ENCODE data around the gene AP3B2.

The AP3B2 gene

DNA sequence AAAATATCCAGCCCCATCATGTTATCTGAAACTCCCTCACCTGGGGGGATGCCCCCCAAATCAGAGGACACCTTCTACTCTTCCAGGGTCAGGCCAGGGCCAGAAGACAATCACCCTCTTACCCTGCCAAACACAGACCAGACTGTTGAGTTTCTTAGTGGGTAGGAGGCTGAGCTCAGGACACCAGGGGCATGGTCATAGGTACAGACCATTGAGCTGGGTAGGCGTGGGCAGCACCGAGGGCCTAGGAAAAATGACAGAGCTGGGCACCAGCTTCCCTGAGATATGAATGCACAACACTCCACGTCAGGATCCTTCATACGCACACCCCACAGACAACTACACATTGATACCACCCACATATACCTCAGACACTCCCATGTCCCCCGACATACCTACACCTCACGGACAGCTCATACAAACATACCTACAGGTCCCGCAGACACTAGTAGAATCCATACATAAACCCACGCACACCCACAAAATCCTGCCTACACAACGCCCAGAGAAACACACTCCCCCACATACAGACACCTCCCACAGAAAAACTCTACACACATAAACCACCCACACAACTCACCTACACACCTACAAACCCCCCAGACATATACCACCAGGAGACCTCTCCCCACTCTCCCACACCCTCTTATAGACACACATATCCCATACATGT lies 11.8 kb downstream of the AP3B2 start:
- no peak for DNase-seq (ENCODE audit: low read depth in 1 of 2, low spot score in 1 of 2)

DNA sequence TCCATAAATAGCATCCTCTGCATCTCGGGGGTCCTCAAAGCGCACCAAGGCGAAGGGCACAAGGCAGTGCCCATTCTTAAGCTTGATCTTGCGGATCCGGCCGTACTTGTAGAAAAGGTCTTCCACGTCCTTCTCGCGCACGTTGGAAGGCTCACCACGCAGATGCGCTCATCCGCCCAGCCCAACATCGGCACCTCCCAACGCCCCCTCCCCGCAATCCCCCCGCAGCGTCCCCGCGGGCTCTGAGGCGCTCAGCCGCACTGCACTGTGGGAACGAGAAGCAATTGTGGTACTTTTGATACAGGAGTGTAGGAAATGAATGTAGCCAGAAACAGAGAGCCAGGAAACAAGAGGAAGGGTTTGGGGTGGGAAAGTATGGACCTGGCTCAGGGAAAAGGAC lies 17.5 kb downstream of the AP3B2 start:
- no peak for DNase-seq (ENCODE audit: low read depth in 1 of 2, low spot score in 1 of 2)

- no peak for DNase-seq (ENCODE audit: low read depth in 1 of 2, low spot score in 1 of 2)
These were observed 20.5 kb downstream of the AP3B2 start for GRCh38 chr15:82689147-82689546.

DNA sequence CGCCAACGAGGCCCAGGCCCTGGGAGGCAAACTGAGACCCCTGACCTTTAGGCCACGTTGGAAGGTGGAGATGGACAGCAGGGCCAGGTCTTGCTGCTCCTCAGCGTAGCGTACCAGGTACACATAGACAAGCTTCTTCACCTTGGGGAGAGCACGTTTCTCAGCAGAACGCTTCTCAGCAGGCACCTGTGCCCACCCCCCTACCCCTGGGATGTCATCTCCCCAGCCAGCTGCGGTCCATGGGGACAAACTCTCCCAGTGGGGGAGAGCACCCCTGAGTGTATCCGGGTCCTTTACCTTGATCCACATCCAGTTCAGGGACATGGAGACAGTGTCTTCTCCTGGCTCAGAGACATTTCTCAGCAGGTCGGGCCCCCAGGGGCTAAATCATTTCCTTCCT lies 21.0 kb downstream of the AP3B2 start:
- no peak for DNase-seq (ENCODE audit: low read depth in 1 of 2, low spot score in 1 of 2)

- no peak for DNase-seq (ENCODE audit: low read depth in 1 of 2, low spot score in 1 of 2)
These were observed 28.3 kb downstream of the AP3B2 start for GRCh38 chr15:82681371-82681770.

DNA sequence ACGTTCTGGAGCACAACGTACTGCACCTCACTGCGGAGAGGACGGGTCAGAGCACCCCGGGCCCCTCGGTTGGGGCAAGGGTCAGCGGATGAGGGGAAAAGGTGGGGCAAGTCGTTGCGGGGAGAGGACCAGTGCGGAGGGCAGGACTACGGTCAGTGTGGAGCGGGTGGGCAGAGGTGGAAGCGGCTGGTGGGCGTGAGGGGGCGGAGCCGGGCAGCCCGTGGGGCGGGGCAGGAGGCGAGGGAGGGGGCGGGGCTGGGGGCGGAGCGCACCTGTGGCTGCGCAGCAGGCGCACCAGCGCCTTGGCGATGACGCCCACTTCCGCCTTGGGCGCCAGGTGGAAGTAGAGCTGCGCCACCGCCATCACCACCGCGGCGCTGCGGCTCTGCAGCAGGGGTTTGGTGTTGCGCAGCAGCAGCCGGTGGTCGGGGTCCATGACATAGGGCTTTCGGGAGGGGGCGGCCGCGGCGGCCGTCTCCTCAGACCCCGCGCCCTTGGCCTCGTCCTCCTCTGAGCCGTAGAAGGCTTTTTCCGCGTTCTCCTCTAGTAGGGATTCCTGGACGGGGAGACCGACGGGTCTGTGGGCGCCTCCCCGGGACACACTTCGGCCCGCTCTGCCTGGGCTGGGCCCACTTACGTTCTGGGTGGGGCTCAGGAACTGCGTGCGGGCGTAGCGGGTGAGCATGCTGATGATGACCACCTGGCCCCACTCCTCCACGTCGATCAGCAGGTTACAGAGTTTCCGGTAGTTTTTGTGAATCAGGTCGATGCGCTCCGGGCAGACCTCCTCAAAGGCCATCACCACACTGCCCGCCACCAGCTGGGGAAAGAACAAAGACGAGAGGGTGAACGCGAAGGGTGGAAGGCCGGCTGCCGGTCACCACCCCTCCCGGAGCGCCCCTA lies 29.2 kb downstream of the AP3B2 start:
- DNase-seq (ENCODE audit: low read depth in 1 of 2, low spot score in 1 of 2), result peak; percentile 62 to 65

DNA sequence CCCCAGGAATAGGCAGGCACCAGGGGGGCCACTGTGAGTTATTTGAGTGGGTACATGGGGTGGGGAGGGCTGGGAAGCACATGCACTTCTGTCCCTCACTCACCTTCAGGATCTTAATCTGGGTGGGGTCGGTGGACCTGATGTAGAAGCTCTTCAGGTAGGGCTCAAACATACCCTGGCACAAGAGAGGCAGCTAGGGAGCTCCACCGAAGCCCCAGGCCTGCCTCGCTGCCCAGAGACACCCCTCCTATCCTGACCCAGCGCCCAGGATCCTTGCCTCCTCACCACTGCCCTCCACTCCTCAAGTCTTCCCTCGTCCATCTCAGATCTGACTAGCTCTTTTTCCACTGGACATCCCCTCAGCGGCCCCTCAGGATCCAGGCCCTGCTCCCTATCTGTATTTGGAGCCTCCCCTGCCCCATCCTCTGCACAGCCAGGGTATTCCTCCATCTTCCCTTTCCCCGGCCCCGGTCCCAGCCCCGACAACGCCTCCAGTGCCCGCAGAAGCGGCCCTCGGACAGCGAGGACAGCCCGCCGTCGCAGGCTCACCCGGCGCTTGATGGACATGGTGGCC lies 30.0 kb downstream of the AP3B2 start:
- DNase-seq (ENCODE audit: low read depth in 1 of 2, low spot score in 1 of 2), result no peak

DNA sequence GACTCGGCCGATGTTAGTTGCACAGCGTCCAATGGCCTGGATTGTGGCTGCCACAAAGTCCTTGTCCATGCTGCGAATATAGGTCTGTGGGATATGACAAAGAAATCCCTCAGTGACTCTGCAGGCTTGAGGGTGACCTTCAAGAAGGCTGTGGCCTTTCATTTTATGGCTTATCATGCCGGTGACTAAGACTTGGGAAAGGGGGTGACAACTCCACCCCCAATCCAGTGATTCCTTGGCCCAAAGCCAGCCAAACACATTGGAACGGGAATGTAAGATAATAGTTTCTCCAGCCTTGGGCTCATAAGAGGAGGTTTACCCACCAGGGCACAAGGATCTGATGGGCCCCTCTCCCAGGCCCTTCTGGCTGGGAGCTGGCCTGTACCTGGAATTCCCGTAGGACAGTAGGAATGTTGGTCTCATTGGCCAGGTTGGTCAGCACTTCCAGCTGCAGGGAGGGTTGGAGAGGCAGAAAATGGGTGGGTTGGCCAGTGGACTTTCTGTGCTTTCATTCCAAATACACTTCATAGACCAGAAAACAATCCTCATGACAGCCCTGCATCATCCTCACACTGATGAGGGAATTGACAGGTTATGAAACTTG lies 31.9 kb downstream of the AP3B2 start:
- DNase-seq (ENCODE audit: low read depth in 1 of 2, low spot score in 1 of 2), result no peak

GRCh38 chr15:82674873-82675272 lies 34.8 kb downstream of the AP3B2 start:
- DNase-seq (ENCODE audit: low read depth in 1 of 2, low spot score in 1 of 2), result no peak

- DNase-seq (ENCODE audit: low read depth in 1 of 2, low spot score in 1 of 2), result no peak
These were observed 39.0 kb downstream of the AP3B2 start for GRCh38 chr15:82670699-82671098.

DNA sequence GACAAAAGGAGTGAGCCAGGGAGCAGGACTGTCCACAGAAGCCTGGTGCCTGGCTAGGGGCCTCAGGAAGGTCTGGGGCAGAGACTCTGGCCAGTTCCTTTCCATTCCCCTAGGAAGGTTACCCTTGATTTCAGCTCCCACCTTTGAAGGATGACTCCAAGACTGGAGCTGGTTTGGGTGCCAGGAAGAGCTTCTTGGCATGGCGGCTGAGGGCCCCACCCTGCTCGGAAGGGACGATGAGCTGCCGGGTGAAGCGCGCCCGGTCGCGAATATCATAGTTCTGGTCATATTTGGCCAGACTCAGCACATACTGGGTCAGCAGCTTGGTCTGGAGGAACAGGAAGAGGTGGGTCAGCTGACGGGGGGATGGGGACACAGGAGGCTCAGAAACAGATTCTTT lies 43.1 kb downstream of the AP3B2 start:
- DNase-seq (ENCODE audit: low read depth in 1 of 2, low spot score in 1 of 2), result no peak

- no peak for DNase-seq (ENCODE audit: low read depth in 1 of 2, low spot score in 1 of 2)
These were observed 45.7 kb downstream of the AP3B2 start for GRCh38 chr15:82664021-82664420.

GRCh38 chr15:82663186-82663600 lies 46.5 kb downstream of the AP3B2 start:
- no peak for DNase-seq (ENCODE audit: low read depth in 1 of 2, low spot score in 1 of 2)

- DNase-seq (ENCODE audit: low read depth in 1 of 2, low spot score in 1 of 2), result no peak
These were observed 47.0 kb downstream of the AP3B2 start for GRCh38 chr15:82662641-82663040.

DNA sequence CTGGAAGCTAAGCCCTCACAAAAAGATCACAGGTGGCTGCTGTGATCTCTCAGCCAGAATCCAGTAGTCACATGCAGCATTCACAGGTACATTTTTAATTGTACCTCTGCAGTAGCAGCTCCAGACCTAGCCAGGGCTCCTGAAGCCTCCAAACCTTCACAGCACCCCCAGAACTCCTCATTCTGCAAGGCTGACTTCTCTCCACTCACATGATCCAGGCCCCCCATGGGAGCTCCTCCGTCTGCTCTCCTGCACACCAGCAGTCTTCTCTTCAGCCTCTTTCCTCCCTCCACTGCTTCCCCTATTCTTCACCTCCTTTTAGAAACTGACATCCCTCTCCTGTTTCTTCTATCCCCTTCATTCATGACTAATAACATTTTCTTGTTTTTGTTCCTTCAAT lies 49.3 kb downstream of the AP3B2 start:
- DNase-seq (ENCODE audit: low read depth in 1 of 2, low spot score in 1 of 2), result no peak

- no peak for DNase-seq (ENCODE audit: low read depth in 1 of 2, low spot score in 1 of 2)
These were observed 52.9 kb downstream of the AP3B2 start for GRCh38 chr15:82656641-82657266.

DNA sequence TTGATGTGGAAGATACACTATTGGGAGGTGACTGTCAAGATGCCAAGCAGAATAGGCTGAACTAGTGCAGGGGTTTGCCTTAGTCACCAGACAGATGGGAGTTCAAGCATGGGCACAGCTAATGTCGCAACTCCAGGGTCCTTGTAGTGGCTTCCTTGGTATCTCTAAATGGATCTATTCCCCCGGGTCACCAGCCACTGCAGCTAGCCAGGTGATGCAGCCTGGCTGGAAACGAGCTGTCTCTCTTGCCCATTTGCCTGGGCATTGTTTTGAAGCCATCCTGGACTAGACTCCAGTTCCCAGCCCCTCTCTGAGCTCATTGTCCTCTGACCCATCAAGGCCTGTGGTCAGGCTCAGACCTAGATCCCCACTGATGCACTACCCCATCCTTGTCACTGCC lies 54.1 kb downstream of the AP3B2 start:
- DNase-seq (ENCODE audit: low read depth in 1 of 2, low spot score in 1 of 2), result no peak

GRCh38 chr15:82653483-82654168 lies 56.0 kb downstream of the AP3B2 start:
- no peak for DNase-seq (ENCODE audit: low read depth in 1 of 2, low spot score in 1 of 2)

GRCh38 chr15:82651708-82652107 lies 58.0 kb downstream of the AP3B2 start:
- DNase-seq (ENCODE audit: low read depth in 1 of 2, low spot score in 1 of 2), result no peak

GRCh38 chr15:82650046-82650670 lies 59.5 kb downstream of the AP3B2 start:
- no peak for DNase-seq (ENCODE audit: low read depth in 1 of 2, low spot score in 1 of 2)
